GM18909 (cell line): ENCODE results near the gene LCLAT1.
"Not testable (repeated sequence)": the region's sequence is repeated elsewhere in the genome, so short reads cannot be mapped to it uniquely, and the experiment has no call there.

Experiments used
- ATAC-seq: cut with Tn5 transposase; IDR thresholded peaks from one replicate; pipeline ENCODE4 v1.9.1; 2021; ENCODE audit warnings: mild to moderate bottlenecking; ENCODE audit not compliant: unreplicated experiment, poor library complexity

The LCLAT1 gene

DNA sequence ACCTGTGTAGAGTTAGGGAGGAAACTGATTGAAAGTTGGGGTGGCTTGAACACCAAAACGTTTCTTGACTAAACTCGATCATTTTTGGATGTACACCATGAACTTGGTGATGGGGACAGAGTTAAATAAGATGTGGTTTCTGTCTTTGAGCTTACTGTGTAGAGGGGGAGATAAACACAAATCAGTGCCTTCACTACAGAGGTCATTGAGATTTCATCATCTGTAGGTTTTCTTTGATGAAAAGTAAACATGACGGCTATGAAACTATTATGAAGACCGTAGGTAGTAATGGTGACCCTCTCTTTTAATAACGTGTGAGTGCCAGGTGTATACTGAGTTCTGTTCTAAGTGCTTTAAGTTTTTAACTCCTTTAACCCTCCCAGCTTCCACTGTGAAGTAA, 6.5 kb downstream of the LCLAT1 start:
- no peak for ATAC-seq

DNA sequence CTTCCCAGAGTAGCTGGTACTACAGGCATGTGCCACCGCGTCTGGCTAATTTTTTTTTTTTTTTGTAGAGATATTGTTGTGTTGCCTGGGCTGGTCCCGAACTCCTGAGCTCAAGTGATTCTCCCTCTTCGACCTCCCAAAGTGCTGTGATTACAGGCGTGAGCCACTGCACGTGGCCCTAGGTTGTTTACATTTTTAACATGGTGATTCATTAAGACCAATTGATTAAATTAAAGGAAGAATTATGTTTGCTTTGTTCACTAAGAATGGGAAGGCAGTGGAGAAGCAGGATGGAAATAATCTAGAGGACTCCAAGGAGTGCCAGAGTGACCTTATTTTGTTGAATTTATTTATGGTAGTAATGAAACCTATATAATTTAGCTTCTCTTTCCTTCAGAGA, 7.5 kb downstream of the LCLAT1 start:
- ATAC-seq: no peak

DNA sequence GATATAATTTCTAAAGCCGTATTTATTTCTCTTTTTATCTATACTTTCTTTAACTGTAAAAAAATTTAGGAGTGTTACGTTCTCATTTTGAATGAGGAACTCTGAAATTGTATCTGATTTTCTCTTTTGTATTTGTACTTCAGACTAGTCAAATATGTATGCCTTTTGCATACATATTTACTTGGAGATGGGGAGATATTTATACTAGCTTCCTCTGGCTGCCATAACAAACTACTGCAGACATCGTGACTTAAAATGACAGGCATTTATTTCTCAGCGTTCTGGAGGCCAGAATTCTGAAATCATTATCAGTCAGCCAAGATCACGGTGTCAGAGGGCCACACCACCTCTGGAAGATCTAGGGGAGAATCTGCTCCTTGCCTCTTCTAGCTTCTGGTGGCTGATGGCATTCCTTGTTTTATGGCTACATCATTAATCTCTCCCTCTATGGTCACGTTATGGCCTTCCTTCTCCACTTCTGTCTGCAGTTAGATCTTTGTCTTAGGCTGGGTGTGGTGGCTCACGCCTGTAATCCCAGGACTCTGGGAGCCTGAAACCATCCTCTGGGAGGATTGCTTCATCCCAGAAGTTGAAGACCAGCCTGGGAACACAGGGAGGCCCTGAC, 8.2 kb downstream of the LCLAT1 start:
- ATAC-seq: no peak

DNA sequence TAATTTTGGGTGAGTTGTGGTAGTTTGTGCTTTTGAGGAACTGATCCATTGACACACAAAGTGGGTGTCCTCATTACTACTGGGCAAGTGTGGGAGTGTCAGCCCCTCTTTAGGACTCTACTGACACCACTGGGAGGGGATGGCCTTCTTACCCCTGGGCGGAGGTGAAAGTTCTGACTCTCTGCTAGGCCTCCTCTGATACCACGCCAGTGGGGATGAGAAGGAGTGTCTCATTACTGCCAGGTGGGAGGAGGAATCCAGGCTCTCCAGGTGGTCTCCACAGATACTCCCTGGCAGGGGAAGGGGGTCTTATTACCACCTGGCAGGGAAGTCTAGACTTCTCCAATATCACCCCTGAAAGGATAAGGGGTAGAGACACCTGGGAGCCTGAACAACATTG, 9.1 kb downstream of the LCLAT1 start:
- no peak for ATAC-seq

DNA sequence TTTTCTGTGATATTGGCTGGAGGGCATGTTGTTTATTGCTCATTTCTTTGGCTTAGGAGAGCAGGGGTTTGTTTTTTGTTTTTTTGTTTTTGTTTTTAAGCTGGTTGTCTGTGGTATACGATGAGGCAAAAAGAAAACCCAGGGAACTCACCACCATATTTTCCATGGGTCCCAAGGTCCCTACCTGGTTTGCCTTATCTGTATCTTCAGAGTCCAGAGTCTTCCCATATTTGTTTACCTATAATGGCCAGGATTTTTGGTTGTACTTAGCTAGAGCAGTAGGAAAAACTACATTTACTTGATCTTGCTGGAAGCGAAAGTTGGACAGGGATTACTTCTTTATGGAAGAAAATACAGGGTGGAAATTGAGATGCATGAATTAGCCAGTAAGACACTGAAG, 9.5 kb downstream of the LCLAT1 start:
- ATAC-seq: no peak

DNA sequence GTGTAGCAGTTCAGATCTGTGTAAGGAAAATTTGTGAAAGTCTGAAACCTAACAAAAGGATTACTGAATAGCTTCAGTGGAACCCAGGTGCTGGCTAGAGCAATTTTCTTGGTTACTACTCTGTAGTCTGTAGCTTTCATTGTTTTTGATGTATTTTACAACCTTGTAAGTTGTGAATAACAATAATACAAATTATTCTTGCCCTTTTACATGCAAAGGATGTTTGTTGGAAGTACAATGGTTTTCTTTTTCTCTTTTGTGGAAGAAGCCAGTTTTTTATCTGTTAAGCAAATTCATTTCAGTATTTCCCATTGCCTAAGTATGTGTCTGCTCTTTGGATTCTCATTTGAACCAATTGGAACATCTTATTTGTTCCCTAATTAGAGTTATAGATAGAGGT, 10.2 kb downstream of the LCLAT1 start:
- no peak for ATAC-seq

DNA sequence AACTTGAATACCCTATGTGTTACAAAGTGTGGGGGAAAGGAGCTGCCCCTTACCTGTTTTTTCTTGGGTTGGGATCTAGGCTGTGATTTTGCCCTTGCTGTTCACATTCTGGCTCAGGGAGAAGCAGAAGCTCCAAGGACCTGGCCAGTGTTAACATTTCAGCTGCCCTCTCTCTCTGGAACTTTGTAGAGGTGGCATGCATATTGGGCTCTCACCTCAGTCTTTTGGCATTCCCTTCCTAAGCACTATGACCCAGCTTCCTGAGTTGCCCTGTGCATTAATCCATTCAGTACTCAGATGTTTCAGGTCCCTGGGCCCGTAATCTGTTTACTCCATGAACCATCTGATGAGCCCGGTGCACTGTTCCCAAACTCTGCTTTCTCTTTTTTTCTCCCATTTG, 12.1 kb downstream of the LCLAT1 start:
- no peak for ATAC-seq

DNA sequence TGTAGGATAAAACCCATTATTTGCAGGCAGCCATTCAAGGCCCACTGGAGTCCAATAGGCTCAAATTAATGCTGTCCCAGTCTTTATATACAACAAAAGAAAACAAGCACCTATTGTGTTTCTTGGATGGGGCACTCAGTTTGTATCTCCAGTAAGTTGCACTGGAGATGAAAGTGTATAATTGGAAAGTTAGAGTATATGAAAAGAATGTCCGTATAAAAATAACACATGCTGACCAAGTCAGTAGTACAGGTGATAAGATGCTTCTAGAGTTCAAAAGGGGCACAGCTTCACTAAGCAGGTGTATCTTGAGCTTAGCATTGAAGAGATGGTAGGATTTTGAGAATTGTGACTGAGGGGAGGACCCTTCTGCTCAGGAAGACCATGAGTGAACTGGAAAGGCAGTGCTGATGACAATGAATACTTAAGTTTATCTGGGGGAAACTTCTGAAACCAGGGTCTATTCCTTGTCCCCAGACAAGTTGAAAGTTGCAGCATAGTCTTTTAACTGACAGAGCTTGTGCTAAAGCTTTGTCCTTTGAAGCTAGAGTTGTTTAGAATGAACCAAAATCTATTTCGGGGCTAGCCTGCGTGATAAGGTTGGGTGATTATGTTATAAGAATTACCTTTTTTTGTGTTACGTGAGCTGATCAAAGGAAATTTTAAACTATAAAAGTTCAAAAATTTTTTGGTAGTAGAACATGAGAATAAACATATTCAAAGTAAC, 15.2 kb downstream of the LCLAT1 start:
- no peak for ATAC-seq

DNA sequence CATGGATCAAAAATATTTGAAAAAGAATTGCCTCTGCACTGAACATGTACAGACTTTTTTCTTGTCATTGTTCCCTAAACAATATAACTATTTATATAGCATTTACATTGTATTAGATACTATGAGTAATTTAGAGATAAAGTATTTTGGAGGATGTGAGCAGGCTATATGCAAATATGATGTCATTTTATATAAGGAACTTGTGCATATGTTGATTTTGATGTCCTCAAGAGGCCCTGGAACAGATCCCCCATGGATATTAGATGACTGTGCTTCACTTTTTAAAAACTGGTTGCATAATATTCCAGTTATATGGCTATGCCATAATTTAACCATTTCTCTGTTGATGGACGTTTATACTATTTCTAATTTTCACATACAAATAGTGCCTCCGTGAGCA, 16.5 kb downstream of the LCLAT1 start:
- no peak for ATAC-seq

DNA sequence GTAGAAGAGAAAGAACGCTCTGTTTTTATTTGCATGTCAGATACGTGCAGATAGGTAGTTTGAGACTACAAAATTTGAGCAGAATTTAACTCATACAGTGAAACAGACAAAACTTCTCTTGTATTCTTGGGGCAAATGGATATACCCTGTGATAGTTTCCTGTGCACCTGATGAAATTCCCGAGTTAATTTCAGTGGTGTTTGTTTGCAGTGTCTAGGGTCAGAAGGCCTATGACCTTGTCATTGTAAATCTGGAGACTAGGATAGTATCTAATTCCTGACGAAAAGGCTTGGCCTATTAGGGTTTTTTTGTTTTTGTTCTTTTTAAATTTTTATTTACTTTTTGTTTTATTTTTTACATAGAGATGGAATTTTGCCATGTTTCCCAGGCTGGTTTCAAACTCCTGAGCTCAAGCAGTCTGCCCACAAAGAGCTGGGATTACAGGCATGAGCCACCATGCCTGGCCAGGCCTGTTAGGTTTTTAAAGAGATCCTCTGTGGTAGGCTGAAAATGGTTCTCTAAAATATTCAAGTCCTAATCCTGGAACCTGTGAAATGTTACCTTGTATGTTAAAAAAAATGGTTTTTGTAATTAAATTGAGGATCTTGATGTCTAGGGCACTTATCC, 17.6 kb downstream of the LCLAT1 start:
- ATAC-seq: no peak

DNA sequence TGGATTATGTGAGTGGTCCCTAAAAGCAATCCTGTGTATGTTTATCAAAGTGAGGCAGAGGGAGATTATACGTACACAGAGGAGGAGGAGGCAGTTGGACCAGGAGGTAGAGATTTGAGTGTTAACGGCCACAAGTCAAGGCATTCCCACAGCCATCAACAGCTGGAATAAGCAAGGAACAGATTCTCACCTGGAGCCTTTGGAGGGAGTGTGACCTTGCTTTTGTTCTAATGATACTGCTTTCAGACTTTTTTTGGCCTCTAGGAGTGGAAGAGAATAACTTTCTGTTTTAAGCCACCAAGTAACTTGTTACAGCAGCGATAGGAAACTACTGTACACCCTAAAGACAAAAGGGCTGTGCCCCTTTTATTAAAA, 18.1 kb downstream of the LCLAT1 start:
- no peak for ATAC-seq

DNA sequence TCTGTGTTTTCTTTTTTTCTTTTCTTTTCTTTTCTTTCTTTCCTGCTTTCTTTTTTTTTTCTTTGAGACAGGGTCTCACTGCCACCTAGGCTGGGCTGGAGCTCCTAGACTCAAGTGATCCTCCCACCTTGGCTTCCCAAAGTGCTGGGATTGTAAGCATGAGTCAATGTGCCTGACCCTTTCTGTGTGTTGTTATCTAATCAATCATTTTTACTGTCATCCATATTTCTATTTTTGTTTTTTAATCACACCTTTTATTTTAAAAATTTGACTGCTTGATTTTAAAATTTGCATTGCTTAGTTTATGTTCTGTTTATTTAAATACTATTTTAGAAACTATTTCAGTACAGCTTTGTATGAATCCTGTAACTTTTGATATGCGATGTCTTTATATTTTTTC, 19.2 kb downstream of the LCLAT1 start:
- ATAC-seq: no peak

DNA sequence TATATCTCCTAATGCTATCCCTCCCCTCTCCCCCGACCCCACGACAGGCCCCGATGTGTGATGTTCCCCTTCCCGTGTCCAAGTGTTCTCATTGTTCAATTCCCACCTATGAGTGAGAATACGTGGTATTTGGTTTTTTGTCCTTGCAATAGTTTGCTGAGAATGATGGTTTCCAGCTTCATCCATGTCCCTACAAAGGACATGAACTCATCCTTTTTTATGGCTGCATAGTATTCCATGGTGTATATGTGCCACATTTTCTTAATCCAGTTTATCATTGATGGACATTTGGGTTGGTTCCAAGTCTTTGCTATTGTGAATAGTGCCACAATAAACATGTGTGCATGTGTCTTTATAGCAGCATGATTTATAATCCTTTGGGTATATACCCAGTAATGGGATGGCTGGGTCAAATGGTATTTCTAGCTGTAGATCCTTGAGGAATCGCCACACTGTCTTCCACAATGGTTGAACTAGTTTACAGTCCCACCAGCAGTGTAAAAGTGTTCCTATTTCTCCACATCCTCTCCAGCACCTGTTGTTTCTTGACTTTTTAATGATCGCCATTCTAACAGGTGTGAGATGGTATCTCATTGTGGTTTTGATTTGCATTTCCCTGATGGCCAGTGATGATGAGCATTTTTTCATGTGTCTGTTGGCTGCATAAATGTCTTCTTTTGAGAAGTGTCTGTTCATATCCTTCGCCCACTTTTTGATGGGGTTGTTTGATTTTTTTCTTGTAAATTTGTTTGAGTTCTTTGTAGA, 20.2 kb downstream of the LCLAT1 start:
- ATAC-seq: not testable (repeated sequence)

DNA sequence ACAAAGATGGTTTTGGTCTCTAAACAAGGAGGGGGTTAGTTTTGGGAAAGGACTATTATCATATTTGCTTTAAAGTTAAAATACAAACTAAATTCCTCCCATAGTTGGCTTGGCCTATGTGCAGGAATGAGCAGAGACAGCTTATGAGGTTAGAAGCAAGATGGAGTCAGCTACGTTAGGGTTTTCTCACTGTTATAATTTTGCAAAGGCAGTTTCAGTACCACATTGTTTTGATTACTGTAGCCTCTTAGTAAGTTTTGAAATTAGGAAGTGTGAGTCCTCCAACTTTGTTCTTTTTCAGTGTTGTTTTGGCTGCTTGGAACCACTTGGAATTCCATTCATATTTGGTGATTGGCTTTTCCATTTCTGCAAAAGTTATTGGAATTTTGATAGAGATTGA, 23.4 kb downstream of the LCLAT1 start:
- ATAC-seq: no peak

DNA sequence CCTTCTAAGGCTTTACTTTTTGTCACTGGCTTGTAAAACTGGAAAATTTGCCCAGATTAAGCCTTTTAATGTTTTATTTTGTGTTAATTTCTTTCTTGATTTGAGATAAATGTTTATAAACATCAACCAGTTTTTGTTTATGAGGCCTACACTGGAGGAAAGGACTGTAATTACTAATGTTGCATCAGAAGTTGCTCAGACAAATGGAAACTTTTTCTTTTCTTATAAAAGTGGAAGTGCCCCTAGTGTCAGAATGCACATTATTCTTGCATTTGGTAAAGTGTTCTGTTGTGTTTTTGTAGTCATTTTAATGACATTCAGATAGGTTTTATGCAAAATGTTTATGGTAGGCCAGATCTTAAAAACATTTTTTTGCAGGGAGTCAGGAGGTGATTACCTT, 25.3 kb downstream of the LCLAT1 start:
- ATAC-seq: no peak

DNA sequence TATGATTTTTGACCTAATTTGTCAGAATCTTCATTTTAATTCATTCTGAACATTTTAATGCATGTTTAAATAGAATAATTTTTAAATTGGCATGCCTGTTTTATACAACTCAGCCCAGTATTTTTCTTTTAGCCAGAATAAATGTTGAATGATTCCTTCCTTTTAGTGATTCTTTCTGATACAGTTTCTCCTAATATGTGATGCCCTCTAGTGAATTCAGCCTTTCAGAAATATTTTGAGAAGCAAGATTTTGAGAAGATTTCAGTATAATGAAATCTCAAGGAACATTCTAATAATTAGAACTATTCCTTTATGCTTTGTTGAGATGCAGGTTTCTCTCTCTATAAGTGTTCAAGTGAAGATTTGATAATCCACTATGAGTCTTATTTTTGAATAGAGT, 28.5 kb downstream of the LCLAT1 start:
- ATAC-seq: no peak

DNA sequence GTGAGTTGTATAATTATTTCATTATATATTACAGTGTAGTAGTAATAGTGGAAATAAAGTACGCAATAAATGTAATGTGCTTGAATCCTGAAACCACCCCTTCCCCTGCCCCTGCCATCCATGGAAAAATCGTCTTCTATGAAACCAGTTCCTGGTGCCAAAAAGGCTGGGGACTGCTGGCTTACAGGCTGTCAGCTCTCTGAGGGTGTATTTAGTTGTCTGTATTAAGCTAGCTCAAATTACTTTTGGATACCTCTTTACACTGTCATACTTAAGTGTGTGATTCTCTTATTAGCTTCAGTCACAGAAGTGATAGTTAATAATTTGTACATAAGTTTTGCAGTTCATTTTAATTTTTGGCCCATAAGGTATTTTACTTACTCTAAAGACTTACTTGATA, 29.6 kb downstream of the LCLAT1 start:
- ATAC-seq: no peak

DNA sequence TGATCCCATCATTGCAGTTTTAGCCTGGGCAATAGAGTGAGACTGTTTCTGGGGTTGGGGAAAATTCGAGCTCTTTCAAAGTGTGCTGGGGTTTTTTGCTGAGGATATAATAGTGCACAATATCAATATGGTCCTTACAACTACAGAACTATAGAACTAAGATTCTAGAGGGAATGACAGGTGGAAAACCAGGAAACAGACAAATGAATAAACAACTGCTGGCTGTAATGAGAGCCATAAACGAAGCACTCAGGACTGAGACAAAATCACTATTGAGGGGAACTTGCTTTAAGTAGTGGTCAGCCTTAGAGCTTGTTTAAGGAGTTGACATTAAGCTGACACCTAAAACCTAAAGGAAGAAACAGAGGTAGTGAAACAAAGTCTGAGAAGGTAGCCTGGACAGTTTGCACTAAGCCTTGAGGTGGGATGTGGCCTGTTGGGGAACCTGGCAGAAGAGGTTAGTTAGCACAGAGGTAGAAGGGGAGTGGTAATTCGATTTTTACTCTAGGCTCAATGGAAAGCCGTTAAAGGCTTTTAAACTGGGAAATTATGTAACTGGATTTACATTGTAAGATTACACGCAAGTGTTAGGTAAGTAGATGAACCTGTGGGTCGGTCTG, 33.8 kb downstream of the LCLAT1 start:
- no peak for ATAC-seq

DNA sequence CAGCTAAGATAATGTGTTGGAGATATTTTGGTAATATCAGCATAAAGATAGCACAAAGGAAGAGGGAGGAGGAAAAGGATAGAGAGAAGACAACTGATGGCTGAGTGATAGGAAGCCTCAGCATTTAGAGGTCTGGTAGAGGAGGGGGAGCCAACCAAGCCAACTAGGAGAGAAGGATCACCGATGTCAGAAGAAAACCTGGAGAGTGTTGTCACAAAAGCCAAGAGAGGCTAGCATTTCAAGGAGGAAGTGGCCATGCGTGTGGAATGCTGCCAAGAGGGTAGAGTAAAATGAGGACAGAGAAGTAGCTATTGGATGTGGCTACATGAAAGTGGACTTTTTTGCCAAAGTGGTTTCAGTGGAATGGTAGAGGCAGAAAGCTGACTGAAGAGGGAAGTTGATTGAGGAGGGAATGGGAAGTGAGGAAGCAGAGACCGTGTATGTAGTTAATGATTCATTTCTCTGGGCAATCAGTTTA, 34.3 kb downstream of the LCLAT1 start:
- ATAC-seq: no peak

DNA sequence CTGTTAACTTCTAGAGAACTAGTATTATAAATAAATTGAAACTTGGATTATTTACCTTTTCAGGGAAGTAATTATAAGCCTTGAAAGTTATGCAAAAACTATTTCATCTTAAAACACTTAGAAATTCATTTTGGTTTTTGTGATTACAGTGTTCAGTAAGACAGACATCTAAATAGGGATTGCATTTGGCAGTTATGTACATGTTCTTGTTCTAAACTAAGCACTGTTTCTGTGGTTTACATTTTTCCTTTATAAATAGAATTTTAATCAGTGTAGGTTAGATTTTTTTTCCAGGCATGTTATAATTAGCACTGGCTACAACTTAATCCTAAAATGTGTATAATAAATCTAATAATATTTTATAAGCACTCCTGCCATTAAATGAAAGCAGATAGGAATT, 35.0 kb downstream of the LCLAT1 start:
- ATAC-seq: no peak

DNA sequence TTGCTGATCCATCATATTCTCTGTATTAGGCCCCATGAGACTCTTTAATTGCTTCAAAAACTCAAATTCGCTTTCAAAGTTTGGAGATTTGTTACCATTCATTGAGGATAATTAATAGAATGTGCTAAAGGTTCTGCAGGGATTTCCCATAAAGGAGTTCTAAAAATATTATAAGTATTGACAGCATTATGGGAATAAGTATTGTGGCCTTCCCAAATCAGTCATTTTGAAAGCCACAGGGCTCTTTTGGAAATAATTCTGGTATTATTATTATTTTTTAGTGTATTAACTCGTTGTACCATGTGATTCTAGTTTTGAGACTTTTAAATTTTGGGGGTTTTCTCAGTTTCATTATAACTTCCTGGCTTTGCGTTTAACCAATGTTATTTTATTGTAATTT, 37.1 kb downstream of the LCLAT1 start:
- ATAC-seq: no peak
